GM19468 (cell line): ENCODE measurements around the gene NCKIPSD.

Experiments
- ATAC-seq: cut with Tn5 transposase; IDR thresholded peaks from one replicate; pipeline ENCODE4 v1.9.1; 2021; ENCODE audit warnings: mild to moderate bottlenecking, moderate library complexity, moderate number of reproducible peaks; ENCODE audit not compliant: unreplicated experiment; ENCODE audit errors: extremely low read depth

The NCKIPSD gene

GRCh38 chr3:48628277-48629017 is 57.3 kb downstream of the NCKIPSD start:
- no peak for ATAC-seq

- no peak for ATAC-seq
Measured at GRCh38 chr3:48625600-48625999, 60.1 kb downstream of the NCKIPSD start.

- ATAC-seq: no peak
Measured at GRCh38 chr3:48624767-48625166, 60.9 kb downstream of the NCKIPSD start.

- ATAC-seq: no peak
Measured at GRCh38 chr3:48623851-48624547, 61.7 kb downstream of the NCKIPSD start.
